HG02610 (cell line): ENCODE data around the gene RNF213.
"Not testable (repeated sequence)": the region's sequence is repeated elsewhere in the genome, so short reads cannot be mapped to it uniquely, and the experiment has no call there.

Source experiments
- ATAC-seq: cut with Tn5 transposase; IDR thresholded peaks from one replicate; pipeline ENCODE4 v1.9.1; 2021; ENCODE audit warnings: mild to moderate bottlenecking, moderate library complexity; ENCODE audit not compliant: unreplicated experiment

The RNF213 gene

DNA sequence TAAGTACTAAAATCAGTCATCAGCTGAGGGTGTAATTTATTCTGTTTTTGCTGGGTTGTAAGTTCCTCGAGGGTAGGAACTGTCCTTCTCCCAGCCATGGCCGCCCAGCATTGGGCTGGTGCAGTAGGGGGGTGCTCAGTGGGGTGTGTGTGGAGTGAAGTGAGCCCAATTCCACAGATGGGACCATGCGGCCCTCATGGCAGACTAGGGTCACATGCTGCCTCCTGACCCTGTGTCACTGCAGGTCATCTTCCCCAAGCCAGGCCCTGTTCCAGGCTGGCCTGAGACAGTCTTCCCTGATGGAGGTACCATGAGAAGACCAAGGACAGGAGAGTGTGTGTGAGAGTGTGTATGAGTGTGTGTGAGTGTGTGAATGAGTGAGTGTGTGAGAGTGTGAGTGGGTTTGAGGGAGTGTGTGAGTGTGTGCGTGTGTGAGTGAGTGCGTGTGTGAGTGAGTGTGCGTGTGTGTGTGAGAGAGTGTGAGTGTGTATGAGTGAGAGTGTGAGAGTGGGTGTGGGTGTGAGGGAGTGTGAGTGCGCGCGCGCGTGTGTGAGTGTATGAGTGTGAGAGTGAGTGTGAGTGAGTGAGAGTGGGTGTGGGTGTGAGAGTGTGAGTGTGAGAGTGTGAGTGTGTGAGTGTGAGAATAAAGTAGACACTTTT lies 36.7 kb upstream of the RNF213 start:
- ATAC-seq, result no peak

DNA sequence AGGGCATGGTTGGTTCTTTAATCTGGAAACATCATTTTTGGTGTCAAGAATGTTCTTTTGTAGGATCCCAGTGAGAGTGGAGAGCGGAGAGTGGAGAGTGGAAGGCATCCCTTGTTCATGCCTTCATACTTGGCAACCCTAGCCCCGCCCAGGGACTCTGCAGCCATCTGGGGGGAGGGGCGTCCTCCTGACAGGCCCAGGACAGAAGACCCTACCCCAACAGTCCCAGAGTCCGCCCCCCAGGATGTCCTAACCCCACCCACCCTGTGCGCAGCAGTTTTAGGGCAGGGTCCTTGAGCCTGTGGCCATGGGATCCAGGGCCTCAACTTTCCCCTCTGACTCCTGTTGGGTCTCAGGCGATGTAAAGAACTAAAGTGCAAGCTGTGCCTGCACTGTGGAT lies 36.0 kb upstream of the RNF213 start:
- no peak for ATAC-seq

DNA sequence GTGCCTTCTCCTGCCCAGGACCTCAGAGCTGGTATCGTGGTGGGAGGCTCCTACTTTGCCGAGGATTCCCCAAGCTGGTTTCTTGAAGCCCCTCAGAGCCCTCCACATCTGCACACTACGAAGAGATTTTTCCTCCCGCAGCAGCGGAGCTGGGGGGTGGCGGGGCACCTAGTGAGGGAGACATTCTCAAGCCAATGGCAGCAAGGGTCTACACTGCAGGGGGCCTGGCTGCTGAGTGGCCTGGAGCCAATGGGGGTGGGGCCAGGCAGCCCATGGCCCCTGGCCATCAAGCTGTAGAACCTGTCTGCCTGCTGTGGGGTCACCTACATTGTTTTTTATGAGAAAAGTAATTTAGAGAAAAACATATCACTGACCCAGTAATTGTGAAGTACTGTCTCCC lies 35.4 kb upstream of the RNF213 start:
- ATAC-seq, result no peak

DNA sequence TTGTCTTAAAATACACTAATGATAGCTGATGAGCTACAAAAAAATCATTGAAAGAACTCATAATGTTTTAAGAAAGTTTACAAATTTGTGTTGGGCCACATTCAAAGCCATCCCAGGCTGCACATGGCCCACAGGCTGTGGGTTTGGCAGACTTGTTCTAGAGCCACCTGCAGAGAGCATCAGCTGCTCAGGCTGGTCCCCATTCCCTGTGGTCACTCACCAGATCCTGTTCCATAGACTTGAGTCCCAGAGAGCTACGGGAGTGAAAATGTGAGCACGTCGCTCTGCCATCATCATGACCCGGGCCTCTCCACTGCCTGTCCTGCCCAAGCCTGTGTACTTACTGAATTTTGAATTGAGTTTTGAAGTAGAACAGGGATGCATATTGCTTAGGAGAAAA lies 33.5 kb upstream of the RNF213 start:
- ATAC-seq, result no peak

DNA sequence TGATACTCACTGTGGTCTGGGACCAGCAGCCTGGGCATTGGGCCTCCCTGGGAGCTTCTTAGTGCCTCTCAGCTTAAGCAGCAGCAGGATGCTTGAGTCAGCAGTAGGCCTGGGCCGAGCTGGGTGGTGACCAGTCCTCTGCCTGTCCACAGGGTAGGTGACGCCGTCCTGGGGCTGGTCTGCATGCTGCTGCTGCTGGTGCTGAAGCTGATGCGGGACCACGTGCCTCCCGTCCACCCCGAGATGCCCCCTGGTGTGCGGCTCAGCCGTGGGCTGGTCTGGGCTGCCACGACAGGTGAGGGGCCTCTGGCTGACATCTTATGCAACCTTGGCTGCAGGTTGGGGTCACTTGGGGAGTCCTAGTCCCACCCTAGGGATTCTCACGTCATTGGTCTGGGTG lies 33.0 kb upstream of the RNF213 start:
- no peak for ATAC-seq

DNA sequence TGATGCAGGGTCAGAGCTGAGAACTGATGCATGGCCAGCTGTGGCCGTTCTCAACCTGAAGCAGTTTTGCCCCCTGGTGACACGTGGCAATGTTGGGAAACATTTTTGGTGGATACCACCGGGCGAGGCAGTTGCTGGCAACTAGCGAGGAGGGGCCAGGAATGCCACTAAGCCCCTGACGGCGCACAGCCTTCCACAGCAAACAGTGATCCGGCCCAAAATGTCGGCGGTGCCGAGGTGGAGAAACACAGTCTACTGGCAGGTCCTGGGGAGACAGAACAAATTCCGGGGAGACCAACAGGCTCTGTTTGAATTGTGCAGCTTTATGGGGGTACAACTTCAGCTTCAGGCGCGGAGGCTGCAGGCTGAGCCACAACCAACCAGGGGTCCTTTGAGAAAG lies 32.2 kb upstream of the RNF213 start:
- no peak for ATAC-seq

DNA sequence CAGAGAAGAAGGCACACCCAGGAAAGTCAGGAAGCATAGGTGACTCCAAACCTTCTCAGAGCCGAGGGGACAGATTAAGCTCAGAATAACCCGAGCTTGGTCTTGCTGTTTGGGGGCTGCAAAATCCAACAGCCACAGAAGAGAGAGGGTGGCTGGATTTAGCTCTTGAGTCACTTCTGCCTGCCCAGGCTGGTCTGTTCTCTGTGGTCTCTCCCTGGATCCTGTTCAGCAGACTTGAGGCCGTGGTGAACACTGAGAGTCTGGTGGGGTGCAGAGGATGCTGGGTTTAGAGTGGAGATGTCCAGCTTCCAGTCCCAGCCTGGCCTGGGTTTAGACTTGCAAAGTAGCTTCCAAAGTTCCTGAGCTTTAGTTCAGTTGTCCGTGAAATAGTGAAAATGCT lies 31.6 kb upstream of the RNF213 start:
- ATAC-seq, result no peak

DNA sequence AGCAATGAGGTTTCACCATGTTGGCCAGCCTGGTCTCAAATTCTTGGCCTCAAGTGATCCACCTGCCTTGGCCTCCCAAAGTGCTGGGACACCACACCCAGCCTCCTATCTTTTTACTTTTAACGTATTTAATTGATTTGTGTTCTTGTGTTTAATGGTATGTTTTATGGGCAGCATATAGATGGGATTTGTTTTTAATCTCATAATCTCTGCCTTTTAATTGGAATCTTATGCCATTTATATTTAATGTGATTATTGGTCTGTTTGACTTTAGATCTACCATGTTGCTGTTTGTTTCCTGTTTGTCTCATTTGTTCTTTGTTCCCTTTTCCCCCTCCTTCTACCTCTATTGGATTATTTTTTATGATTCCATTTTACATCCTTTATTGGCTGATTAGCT lies 28.2 kb upstream of the RNF213 start:
- ATAC-seq, result no peak

DNA sequence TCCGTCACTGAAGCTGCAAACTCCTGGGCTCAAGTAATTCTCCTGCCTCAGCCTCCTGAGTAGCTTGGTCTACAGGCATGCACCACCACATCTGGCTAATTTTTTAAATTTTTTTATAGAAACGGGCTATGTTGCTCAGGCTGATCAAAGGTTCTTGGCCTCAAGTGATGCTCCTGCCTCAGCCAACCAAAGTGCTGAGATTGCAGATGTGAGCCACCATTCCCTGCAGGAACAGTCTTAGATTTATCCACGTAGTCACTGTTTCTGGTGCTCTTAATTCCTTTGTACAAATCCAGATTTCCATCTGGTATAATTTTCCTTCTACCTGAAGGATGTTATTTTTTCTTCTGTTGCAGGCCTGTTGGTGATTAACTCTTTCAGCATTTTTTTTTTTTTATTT lies 27.4 kb upstream of the RNF213 start:
- ATAC-seq, result no peak

DNA sequence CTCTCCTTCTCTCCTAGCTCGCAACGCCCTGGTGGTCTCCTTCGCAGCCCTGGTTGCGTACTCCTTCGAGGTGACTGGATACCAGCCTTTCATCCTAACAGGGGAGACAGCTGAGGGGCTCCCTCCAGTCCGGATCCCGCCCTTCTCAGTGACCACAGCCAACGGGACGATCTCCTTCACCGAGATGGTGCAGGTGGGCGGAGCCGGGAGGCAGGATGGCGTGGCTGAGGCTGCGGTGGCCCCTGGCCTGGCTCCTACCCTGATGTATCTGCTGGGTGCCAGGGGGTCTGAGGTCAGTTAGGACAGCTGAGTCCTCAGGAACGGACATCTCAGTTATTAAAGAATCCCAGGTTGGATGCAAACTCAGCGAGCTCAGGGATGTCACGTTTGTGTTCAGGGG lies 23.7 kb upstream of the RNF213 start:
- no peak for ATAC-seq

DNA sequence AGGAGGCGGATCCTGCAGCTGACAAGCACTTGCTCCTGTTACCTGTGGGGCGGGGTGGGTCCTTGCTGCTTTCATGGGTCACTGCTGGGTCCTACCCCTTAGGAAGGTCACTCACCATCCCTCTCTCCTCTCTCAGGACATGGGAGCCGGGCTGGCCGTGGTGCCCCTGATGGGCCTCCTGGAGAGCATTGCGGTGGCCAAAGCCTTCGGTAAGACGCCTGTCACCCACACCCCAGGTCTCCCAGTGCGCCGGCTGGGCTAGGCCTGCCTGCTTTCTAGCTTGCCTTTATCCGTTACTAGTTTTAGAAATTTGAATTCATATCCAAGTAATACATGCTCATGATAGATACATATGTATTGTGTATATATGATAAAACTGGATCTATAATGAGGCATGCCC lies 23.3 kb upstream of the RNF213 start:
- no peak for ATAC-seq

DNA sequence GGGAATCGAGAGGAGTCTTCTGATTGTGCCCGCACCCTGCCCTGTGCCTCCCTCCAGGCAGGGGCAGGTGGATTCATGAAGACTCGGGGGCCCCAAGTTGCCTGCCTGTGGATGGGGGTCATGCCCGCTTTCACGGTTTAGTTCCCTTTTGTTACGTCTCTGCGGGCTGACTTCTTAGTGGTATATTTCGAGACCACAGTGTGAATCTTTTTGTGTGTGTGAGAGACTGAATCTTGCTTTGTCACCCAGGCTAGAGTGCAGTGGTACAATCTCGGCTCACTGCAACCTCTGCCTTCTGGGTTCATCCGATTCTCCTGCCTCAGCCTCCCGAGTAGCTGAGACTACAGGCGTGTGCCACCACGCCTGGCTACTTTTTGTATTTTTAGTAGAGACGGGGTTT lies 18.1 kb upstream of the RNF213 start:
- ATAC-seq, result no peak

DNA sequence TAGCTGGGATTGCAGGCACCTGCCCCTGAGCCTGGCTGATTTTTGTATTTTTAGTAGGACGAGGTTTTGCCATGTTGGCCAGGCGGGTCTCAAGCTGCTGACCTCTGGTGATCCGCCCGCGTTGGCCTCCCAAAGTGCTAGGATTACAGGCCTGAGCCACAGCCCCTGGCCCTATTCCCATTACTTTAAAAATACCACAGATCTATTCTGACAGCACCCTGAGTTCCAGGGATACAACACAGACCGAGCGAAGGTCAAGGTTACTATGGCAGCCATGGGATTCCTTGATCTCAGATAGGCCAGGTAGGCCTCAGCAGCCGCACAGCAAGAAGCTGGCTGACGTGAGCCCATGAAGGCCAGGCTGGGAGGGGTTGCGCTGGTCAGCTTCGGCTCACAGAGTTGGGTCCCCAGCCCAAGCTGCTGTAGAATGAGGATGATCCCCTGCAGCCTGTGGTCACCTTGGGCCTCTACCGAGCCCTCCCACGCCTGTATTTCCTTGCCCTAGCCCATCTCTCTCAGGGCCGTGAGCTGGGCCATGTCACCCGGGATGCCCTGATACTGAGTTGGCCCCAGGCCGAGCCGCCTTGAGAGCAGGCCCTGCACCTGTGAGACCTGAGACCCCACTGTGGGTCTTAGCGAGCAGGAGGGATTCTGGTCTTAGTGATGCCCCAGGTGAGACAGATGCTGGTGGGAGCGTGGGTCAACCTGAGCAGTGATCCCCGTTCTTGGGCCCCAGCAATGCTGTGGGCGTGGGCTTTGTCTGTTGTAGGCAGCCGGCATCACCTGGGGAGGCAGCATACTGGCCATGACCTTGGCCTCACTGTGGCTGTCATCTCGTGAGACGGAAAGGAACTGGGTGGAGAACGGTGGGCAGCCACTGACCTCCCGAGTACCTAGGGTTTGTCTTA lies 16.9 kb upstream of the RNF213 start:
- no peak for ATAC-seq

DNA sequence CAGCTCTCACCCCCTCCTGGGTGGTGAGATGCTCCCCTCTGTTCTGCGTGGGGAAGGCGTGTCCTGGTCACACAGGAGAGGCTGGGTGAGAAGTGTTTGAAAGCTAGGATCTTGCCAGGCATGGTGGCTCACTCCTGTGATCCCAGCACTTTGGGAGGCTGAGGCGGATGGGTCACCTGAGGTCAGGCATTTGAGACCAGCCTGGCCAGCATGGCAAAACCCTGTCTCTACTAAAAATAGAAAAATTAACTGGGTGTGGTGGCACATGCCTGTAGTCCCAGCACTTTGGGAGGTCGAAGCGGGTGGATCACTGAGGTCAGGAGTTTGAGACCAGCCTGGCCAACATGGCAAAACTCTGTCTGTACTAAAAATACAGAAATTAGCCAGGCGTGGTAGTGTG lies 16.2 kb upstream of the RNF213 start:
- ATAC-seq, result not testable (repeated sequence)

DNA sequence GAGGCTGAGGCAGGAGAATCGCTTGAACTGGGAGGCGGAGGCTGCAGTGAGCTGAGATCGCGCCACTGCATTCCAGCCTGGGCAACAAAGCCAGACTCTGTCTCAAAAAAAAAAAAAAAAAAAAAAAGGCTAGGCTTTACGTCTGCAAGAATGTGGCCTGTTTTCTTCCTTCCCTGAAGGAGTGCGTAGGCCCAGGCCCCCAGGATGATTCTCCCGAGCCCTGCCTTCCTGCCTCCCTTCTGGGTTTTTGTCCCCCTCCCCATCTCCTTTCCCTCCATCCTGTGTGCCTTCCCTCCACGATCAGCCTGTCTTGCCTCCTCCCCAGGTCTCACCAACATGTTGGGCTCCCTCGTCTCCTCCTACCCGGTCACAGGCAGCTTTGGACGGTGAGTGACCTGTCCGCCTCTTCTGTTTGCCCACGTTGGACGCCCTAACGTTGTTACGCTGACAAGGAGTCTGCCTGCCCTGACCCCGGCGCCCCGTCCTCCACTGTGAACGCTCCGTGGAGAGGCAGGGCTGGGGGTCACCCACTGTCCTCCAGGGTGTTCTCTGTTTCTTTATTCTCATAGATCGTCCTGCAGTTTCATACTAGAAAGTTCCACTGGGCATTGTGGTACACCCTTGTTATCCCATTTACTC lies 15.7 kb upstream of the RNF213 start:
- no peak for ATAC-seq

DNA sequence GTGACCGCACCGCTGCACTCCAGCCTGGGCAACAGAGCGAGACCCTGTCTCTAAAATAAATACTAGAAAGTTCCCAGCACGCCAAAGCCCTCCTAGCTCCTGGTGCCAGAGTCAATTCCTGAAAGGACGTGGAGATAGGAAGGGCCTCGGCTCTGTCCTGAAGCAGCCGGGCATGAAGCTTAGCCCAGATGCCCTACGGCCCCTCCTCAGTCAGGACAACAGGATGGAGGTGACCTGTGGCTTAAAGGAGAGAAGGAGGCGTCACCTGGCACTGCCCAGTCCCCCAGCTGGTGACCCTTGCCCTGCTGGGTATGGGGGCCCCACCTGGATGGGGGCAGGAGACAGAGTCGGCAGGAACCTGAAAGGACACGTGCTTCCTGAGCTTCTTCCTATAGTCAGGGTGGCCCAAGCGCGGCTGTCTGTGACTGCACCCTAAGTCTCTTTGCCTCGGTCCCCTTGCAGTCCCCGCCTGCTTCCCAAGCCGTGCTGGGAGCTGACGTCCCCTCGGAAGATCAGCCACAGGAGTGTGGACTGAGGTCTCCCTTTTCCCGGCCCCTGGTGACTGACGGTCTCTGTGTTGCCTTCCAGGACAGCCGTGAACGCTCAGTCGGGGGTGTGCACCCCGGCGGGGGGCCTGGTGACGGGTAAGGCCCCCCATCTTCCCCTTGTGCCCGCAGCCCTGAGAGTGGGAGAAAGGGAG lies 14.9 kb upstream of the RNF213 start:
- no peak for ATAC-seq

DNA sequence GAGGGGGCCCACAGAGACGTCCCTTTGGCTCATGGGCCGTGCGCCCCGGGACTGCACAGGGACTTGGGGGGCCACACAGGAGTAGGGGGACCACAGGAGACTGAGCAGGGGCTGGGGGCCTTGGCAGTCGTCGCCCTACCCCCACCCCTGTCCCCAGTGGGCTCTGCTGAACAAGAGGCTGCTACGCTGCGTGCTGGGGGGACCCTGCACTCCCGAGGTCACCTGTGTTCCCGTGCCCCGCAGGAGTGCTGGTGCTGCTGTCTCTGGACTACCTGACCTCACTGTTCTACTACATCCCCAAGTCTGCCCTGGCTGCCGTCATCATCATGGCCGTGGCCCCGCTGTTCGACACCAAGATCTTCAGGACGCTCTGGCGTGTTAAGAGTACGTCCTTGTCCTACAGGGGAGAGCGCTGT lies 14.4 kb upstream of the RNF213 start:
- ATAC-seq, result no peak

DNA sequence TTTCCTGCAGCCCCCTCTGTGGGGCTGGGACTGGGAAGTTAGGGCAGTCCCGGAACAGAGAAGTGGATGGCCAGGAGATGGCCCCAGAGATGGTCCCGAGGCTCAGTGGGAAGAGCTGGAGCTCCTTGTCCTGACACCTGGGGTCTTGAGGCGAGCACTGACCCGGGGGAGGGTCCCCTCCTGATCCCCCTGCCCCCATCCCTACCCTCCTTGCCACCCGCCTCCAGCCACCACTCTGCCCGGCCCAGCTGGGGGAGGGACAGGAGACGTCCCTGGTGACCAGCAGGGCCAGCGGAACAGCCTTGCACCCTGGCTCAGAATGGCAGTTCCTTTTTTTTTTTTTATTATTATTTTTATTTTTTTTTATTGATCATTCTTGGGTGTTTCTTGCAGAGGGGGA lies 13.9 kb upstream of the RNF213 start:
- ATAC-seq, result no peak

DNA sequence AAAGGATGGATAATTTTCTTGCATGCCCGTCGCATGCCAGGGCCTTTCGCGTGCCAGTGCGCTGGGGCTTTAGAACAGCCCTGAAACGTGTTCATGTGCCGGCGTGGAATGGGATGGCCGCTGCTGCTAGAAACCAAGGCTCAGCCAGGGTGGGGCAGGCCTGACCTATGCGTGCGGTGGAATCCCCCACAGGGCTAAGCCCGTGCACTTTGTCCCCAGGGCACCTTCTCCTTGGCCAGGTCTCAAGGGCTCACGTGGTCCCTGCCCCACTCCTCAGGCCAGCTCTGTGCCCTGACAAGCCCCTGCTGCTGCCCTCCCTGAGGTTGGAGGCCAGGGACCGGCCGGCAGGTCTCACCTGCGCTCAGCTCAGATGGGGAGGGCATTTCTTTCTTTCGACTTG lies 13.1 kb upstream of the RNF213 start:
- ATAC-seq, result no peak

DNA sequence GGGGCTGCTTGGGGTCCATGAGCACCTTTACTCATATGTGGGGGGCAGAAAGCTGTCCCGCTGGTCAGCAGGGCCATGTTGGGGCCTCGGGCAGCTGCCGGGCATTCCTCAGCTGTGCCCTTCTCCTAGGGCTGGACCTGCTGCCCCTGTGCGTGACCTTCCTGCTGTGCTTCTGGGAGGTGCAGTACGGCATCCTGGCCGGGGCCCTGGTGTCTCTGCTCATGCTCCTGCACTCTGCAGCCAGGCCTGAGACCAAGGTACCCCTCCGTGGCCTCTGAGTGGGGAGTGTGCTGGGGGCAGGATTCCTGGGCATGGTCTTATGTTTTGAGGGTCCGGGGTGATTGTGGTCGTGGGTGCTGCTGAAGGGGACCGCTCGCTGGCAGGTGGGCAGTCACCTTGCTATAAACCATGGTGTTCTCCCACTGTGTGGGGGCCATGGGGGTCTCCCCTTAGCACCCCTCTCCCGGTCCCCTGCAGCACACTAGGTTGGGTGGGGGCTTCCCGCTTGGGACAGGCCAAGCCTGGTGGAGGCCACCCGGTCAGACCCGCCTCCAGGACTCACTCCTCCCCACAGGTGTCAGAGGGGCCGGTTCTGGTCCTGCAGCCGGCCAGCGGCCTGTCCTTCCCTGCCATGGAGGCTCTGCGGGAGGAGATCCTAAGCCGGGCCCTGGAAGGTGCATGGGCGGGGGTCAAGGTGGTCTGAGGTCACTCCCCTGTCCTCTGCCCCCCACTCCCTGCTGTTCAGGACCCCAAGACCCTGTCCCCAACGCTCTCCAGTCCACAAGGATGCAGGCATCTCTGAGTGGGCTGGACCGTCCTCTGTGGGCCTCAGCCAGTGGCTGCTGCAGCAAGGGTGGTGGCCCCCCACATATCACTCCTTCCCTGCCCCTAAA lies 12.4 kb upstream of the RNF213 start:
- no peak for ATAC-seq
